Adrenal gland (tissue), 5 donors: ENCODE results near the gene CAPZA2.

Experiments used
- POLR2A ChIP-seq, 2 donors: fragments of 450-650 bp; IDR thresholded peaks; one replicate each; pipeline ENCODE4 v1.6.1; 2017; ENCODE audit warnings: antibody characterized with exemption in 2 of 2, mild to moderate bottlenecking in 2 of 2, moderate library complexity in 1 of 2
- TF ChIP-seq, protein P1 (sequence below), 6 experiments: fragments of 450-650 bp in 4 of 6; fragments of 200-600 bp in 2 of 6; sonication (generic) in 1 of 6; IDR thresholded peaks; 1 replicate in 5 of 6; 2 replicates in 1 of 6; pipeline versions ENCODE4 v1.5.1 to v1.8.0; 2016 to 2021; ENCODE audit warnings: antibody characterized with exemption in 6 of 6, mild to moderate bottlenecking in 2 of 6, moderate library complexity in 1 of 6
- donor health status: DM: no; HTN: no; CAD: no.

DNA sequence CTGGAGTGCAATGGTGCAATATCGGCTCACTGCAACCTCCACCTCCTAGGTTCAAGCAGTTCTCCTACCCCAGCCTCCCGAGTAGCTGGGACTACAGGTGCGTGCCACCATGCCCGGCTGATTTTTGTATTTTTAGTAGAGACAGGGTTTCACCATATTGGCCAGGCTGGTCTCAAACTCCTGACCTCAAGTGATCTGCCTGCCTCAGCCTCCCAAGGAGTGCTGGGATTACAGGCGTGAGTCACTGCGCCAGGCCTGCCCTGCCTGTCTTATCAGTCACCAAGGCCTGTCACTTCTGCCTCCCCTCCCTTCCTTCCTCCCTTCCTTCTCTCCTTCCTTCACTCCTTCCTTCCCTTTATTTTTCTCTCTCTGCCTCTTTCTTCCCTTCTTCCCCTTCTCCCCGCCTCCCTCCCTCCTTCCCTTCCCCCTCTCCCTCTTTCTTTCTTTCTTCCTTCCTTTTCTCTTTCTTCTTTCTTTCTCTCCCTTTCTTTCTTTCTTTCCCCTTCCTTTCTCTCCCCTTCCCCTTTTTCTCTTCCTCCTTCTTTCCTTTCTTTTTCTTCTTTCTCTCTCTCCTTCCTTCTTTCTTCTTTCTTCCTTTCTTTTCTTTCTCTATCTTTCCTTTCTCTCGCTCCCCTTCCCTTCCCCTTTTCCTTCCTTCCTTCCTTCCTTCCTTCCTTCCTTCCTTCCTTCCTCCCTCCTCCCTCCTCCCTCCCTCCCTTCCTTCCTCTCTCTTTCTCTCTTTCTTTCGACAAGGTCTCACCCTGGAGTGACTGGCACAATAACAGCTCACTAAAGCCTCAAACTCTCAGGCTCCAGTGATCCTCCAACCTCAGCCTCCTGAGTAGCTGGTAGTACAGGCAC, 87.8 kb downstream of the CAPZA2 start:
- TF ChIP-seq, protein P1, sequence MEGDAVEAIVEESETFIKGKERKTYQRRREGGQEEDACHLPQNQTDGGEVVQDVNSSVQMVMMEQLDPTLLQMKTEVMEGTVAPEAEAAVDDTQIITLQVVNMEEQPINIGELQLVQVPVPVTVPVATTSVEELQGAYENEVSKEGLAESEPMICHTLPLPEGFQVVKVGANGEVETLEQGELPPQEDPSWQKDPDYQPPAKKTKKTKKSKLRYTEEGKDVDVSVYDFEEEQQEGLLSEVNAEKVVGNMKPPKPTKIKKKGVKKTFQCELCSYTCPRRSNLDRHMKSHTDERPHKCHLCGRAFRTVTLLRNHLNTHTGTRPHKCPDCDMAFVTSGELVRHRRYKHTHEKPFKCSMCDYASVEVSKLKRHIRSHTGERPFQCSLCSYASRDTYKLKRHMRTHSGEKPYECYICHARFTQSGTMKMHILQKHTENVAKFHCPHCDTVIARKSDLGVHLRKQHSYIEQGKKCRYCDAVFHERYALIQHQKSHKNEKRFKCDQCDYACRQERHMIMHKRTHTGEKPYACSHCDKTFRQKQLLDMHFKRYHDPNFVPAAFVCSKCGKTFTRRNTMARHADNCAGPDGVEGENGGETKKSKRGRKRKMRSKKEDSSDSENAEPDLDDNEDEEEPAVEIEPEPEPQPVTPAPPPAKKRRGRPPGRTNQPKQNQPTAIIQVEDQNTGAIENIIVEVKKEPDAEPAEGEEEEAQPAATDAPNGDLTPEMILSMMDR (IDR thresholded peaks at IDR 0.05), result no peak
- no peak for TF ChIP-seq POLR2A (IDR thresholded peaks at IDR 0.05)
